SK-N-SH treated with all-trans-retinoic acid at 6 μM for 48 hours (cell line): ENCODE measurements around the gene SNX9.
"Not testable (repeated sequence)": the region's sequence is repeated elsewhere in the genome, so short reads cannot be mapped to it uniquely, and the experiment has no call there.

ENCODE experiments used
- ARNTL ChIP-seq: fragments of 450-650 bp; formaldehyde crosslinking; IDR thresholded peaks from 2 replicates; pipeline ENCODE4 v1.5.0; 2020; ENCODE audit warnings: low read depth, mild to moderate bottlenecking, moderate library complexity, borderline replicate concordance
- CREB5 ChIP-seq: fragments of 250-450 bp; sonication (Bioruptor Pico); IDR thresholded peaks from 2 replicates; pipeline ENCODE4 v1.5.1; 2020; ENCODE audit warnings: low read depth, mild to moderate bottlenecking, moderate library complexity
- GLIS3 ChIP-seq: fragments of 250-450 bp; sonication (Bioruptor Pico); IDR thresholded peaks from 2 replicates; pipeline ENCODE4 v1.5.0; 2020; ENCODE audit warnings: mild to moderate bottlenecking, moderate library complexity
- PPARA ChIP-seq: fragments of 250-450 bp; sonication (Bioruptor Pico); IDR thresholded peaks from 2 replicates; pipeline ENCODE4 v1.5.0; 2020; ENCODE audit warnings: mild to moderate bottlenecking, borderline replicate concordance
- RARB ChIP-seq: fragments of 250-450 bp; sonication (Bioruptor Pico); IDR thresholded peaks from 2 replicates; pipeline ENCODE4 v1.8.0; 2021; ENCODE audit warnings: mild to moderate bottlenecking, moderate library complexity
- TCF4 ChIP-seq: fragments of 250-450 bp; sonication (Bioruptor Pico); IDR thresholded peaks from 2 replicates; pipeline ENCODE4 v1.8.0; 2021; ENCODE audit warnings: mild to moderate bottlenecking, moderate library complexity, borderline replicate concordance
- TSHZ2 ChIP-seq: fragments of 250-450 bp; sonication (Bioruptor Pico); IDR thresholded peaks from 2 replicates; pipeline ENCODE4 v1.5.0; 2020; ENCODE audit warnings: mild to moderate bottlenecking, moderate library complexity
- ZFP30 ChIP-seq: fragments of 450-650 bp; formaldehyde crosslinking; IDR thresholded peaks from 2 replicates; pipeline ENCODE4 v1.5.0; 2022; ENCODE audit warnings: mild to moderate bottlenecking, moderate library complexity
- ZNF565 ChIP-seq: fragments of 450-650 bp; formaldehyde crosslinking; conservative IDR thresholded peaks from 2 replicates; pipeline ENCODE4 v1.5.0; 2020; ENCODE audit warnings: low read depth, mild to moderate bottlenecking, moderate library complexity
- ZNF8 ChIP-seq: fragments of 450-650 bp; formaldehyde crosslinking; IDR thresholded peaks from 2 replicates; pipeline ENCODE4 v1.5.0; 2020; ENCODE audit warnings: mild to moderate bottlenecking, moderate library complexity

- not testable (repeated sequence) for TF ChIP-seq CREB5 (CRISPR knock-in tag); RARB; TSHZ2 (CRISPR knock-in tag); ZFP30; ZNF565 (CRISPR knock-in tag); TCF4 (CRISPR knock-in tag); PPARA; ARNTL (CRISPR knock-in tag); ZNF8 (CRISPR knock-in tag); GLIS3 (CRISPR knock-in tag)
Observed at GRCh38 chr6:157855804-157856203, 32.8 kb downstream of the SNX9 start.
